ENCODE measurements around the gene ATAD2B. TPM values are rescaled to one million over a fixed set of nuclear protein-coding genes. Genes with fewer than 3 reads are reported as not detected.
"Not testable (repeated sequence)": the region's sequence is repeated elsewhere in the genome, so short reads cannot be mapped to it uniquely, and the experiment has no call there.

The ATAD2B gene
- total RNA-seq, 1 experiment from 2014 or later: 34.5 TPM

- no peak overlapping the region for H3K4me3 ChIP-seq (ENCODE audit: low read length)
- H3K4me1 ChIP-seq (ENCODE audit: low read length): peaks cover 5% of the 10 kb centered on the region; the same call in 1 of the 2 replicates
- no peak overlapping the region for H2AFZ ChIP-seq (ENCODE audit: low read length)
- H3K9me2 ChIP-seq (replicated peaks; ENCODE audit: insufficient read depth, low read length): no peaks in the 10 kb centered on the region
- no peaks in the 10 kb centered on the region for H3K36me3 ChIP-seq (ENCODE audit: insufficient read depth, low read length)
- no peaks in the 10 kb centered on the region for H3K27me3 ChIP-seq (ENCODE audit: low read length)
- no peak overlapping the region for H3K9ac ChIP-seq (ENCODE audit: low read length)
- H4K20me1 ChIP-seq (ENCODE audit: insufficient read depth, low read depth, low read length): no peaks in the 10 kb centered on the region
- DNase-seq: no peak
- H3K9me3 ChIP-seq (ENCODE audit: low read length): no peaks in the 10 kb centered on the region
- no peak overlapping the region for H3K27ac ChIP-seq (ENCODE audit: low read length)
- no peaks in the 10 kb centered on the region for H3K79me2 ChIP-seq (ENCODE audit: low read length)
- H3K4me2 ChIP-seq (ENCODE audit: low read depth, low read length, poor library complexity, severe bottlenecking): no peak overlapping the region
These were observed 137.9 kb downstream of the ATAD2B start for GRCh38 chr2:23789012-23789411.

- H3K36me3 ChIP-seq (ENCODE audit: insufficient read depth, low read length): no peaks in the 10 kb centered on the region
- H3K4me2 ChIP-seq (ENCODE audit: low read depth, low read length, poor library complexity, severe bottlenecking): no peak overlapping the region
- peak; percentile 46 for DNase-seq
- no peak overlapping the region for H3K27ac ChIP-seq (ENCODE audit: low read length)
- H3K4me3 ChIP-seq (ENCODE audit: low read length): no peak overlapping the region
- H3K9ac ChIP-seq (ENCODE audit: low read length): no peak overlapping the region
- no peaks in the 10 kb centered on the region for H3K79me2 ChIP-seq (ENCODE audit: low read length)
- no peaks in the 10 kb centered on the region for H4K20me1 ChIP-seq (ENCODE audit: insufficient read depth, low read depth, low read length)
- H3K4me1 ChIP-seq (ENCODE audit: low read length): peaks cover 5% of the 10 kb centered on the region; the same call in 1 of the 2 replicates
- no peaks in the 10 kb centered on the region for H3K9me3 ChIP-seq (ENCODE audit: low read length)
- H2AFZ ChIP-seq (ENCODE audit: low read length): no peak overlapping the region
- no peaks in the 10 kb centered on the region for H3K27me3 ChIP-seq (ENCODE audit: low read length)
- H3K9me2 ChIP-seq (replicated peaks; ENCODE audit: insufficient read depth, low read length): no peaks in the 10 kb centered on the region
These were observed 138.8 kb downstream of the ATAD2B start for GRCh38 chr2:23788100-23788499.

GRCh38 chr2:23784971-23785370 is 142.0 kb downstream of the ATAD2B start:
- DNase-seq: no peak
- Histone ChIP-seq H3K9me2 (replicated peaks; ENCODE audit: insufficient read depth, low read length) (no peaks in the 10 kb centered on the region), H3K4me2 (ENCODE audit: low read depth, low read length, poor library complexity, severe bottlenecking) (no peak overlapping the region), H2AFZ (ENCODE audit: low read length) (no peak overlapping the region), H3K4me3 (ENCODE audit: low read length) (no peak overlapping the region), H3K4me1 (ENCODE audit: low read length) (peaks cover 5% of the 10 kb centered on the region; the same call in 1 of the 2 replicates), H3K36me3 (ENCODE audit: insufficient read depth, low read length) (no peaks in the 10 kb centered on the region), H3K79me2 (ENCODE audit: low read length) (no peaks in the 10 kb centered on the region), H3K27ac (ENCODE audit: low read length) (no peak overlapping the region), H3K9ac (ENCODE audit: low read length) (no peak overlapping the region), H3K9me3 (ENCODE audit: low read length) (no peaks in the 10 kb centered on the region), H3K27me3 (ENCODE audit: low read length) (no peaks in the 10 kb centered on the region), H4K20me1 (ENCODE audit: insufficient read depth, low read depth, low read length) (no peaks in the 10 kb centered on the region)

GRCh38 chr2:23782646-23783045 is 144.3 kb downstream of the ATAD2B start:
- no peaks in the 10 kb centered on the region for H3K79me2 ChIP-seq (ENCODE audit: low read length)
- DNase-seq: no peak

GRCh38 chr2:23782126-23782525 is 144.8 kb downstream of the ATAD2B start:
- Histone ChIP-seq H4K20me1 (ENCODE audit: insufficient read depth, low read depth, low read length) (no peaks in the 10 kb centered on the region), H3K9ac (ENCODE audit: low read length) (no peak overlapping the region), H3K4me1 (ENCODE audit: low read length) (no peaks in the 10 kb centered on the region), H3K9me2 (replicated peaks; ENCODE audit: insufficient read depth, low read length) (no peaks in the 10 kb centered on the region; the same call in 1 of the 2 replicates), H3K9me3 (ENCODE audit: low read length) (no peaks in the 10 kb centered on the region), H3K4me3 (ENCODE audit: low read length) (no peak overlapping the region), H3K79me2 (ENCODE audit: low read length) (no peaks in the 10 kb centered on the region), H3K4me2 (ENCODE audit: low read depth, low read length, poor library complexity, severe bottlenecking) (no peak overlapping the region), H3K27ac (ENCODE audit: low read length) (no peak overlapping the region), H3K36me3 (ENCODE audit: insufficient read depth, low read length) (no peaks in the 10 kb centered on the region), H2AFZ (ENCODE audit: low read length) (no peak overlapping the region), H3K27me3 (ENCODE audit: low read length) (no peaks in the 10 kb centered on the region)
- DNase-seq: no peak

More at GRCh38 chr2:23782646-23783045, 144.3 kb downstream of the ATAD2B start:
- Histone ChIP-seq H3K4me1 (ENCODE audit: low read length) (no peaks in the 10 kb centered on the region), H3K4me3 (ENCODE audit: low read length) (no peak overlapping the region), H3K36me3 (ENCODE audit: insufficient read depth, low read length) (no peaks in the 10 kb centered on the region), H3K9me3 (ENCODE audit: low read length) (no peaks in the 10 kb centered on the region), H4K20me1 (ENCODE audit: insufficient read depth, low read depth, low read length) (no peaks in the 10 kb centered on the region), H2AFZ (ENCODE audit: low read length) (no peak overlapping the region), H3K4me2 (ENCODE audit: low read depth, low read length, poor library complexity, severe bottlenecking) (no peak overlapping the region), H3K9ac (ENCODE audit: low read length) (no peak overlapping the region), H3K27me3 (ENCODE audit: low read length) (no peaks in the 10 kb centered on the region), H3K9me2 (replicated peaks; ENCODE audit: insufficient read depth, low read length) (no peaks in the 10 kb centered on the region; the same call in 1 of the 2 replicates), H3K27ac (ENCODE audit: low read length) (no peak overlapping the region)

GRCh38 chr2:23780465-23780864 is 146.5 kb downstream of the ATAD2B start:
- H3K9me3 ChIP-seq (ENCODE audit: low read length); H2AFZ ChIP-seq (ENCODE audit: low read length); H4K20me1 ChIP-seq (ENCODE audit: insufficient read depth, low read depth, low read length); H3K79me2 ChIP-seq (ENCODE audit: low read length); H3K9ac ChIP-seq (ENCODE audit: low read length); H3K9me2 ChIP-seq (replicated peaks; ENCODE audit: insufficient read depth, low read length); H3K4me2 ChIP-seq (ENCODE audit: low read depth, low read length, poor library complexity, severe bottlenecking); H3K27me3 ChIP-seq (ENCODE audit: low read length); H3K4me3 ChIP-seq (ENCODE audit: low read length); H3K36me3 ChIP-seq (ENCODE audit: insufficient read depth, low read length); H3K27ac ChIP-seq (ENCODE audit: low read length); H3K4me1 ChIP-seq (ENCODE audit: low read length); DNase-seq: not testable (repeated sequence)

GRCh38 chr2:23777826-23778225 is 149.1 kb downstream of the ATAD2B start:
- H3K4me1 ChIP-seq (ENCODE audit: low read length): no peaks in the 10 kb centered on the region
- no peak overlapping the region for H3K27ac ChIP-seq (ENCODE audit: low read length)
- no peak overlapping the region for H3K9ac ChIP-seq (ENCODE audit: low read length)
- no peaks in the 10 kb centered on the region; the same call in 1 of the 2 replicates for H3K9me2 ChIP-seq (replicated peaks; ENCODE audit: insufficient read depth, low read length)
- no peak overlapping the region for H3K4me3 ChIP-seq (ENCODE audit: low read length)
- no peaks in the 10 kb centered on the region for H3K79me2 ChIP-seq (ENCODE audit: low read length)
- no peaks in the 10 kb centered on the region for H4K20me1 ChIP-seq (ENCODE audit: insufficient read depth, low read depth, low read length)
- no peaks in the 10 kb centered on the region for H3K27me3 ChIP-seq (ENCODE audit: low read length)
- no peaks in the 10 kb centered on the region; the same call in 1 of the 2 replicates for H3K36me3 ChIP-seq (ENCODE audit: insufficient read depth, low read length)
- no peak for DNase-seq
- H2AFZ ChIP-seq (ENCODE audit: low read length): no peak overlapping the region
- H3K4me2 ChIP-seq (ENCODE audit: low read depth, low read length, poor library complexity, severe bottlenecking): no peak overlapping the region
- H3K9me3 ChIP-seq (ENCODE audit: low read length): no peaks in the 10 kb centered on the region

- Histone ChIP-seq H3K36me3 (ENCODE audit: insufficient read depth, low read length) (peaks cover 13% of the 10 kb centered on the region), H3K9me2 (replicated peaks; ENCODE audit: insufficient read depth, low read length) (no peaks in the 10 kb centered on the region; the same call in 1 of the 2 replicates)
These were observed 150.9 kb downstream of the ATAD2B start for GRCh38 chr2:23776021-23776420.

More at GRCh38 chr2:23776021-23776420, 150.9 kb downstream of the ATAD2B start:
- DNase-seq: no peak
- Histone ChIP-seq H4K20me1 (ENCODE audit: insufficient read depth, low read depth, low read length) (no peaks in the 10 kb centered on the region), H3K27ac (ENCODE audit: low read length) (no peak overlapping the region), H3K9ac (ENCODE audit: low read length) (no peak overlapping the region), H3K4me1 (ENCODE audit: low read length) (no peaks in the 10 kb centered on the region), H3K4me3 (ENCODE audit: low read length) (no peak overlapping the region), H3K79me2 (ENCODE audit: low read length) (no peaks in the 10 kb centered on the region), H3K27me3 (ENCODE audit: low read length) (no peaks in the 10 kb centered on the region), H3K9me3 (ENCODE audit: low read length) (no peaks in the 10 kb centered on the region), H2AFZ (ENCODE audit: low read length) (no peak overlapping the region), H3K4me2 (ENCODE audit: low read depth, low read length, poor library complexity, severe bottlenecking) (no peak overlapping the region)

All from Karpas-422 (cell line).